Left lobe of liver (tissue), 2 donors: ENCODE measurements around the gene PHLDA3. TPM values are rescaled to one million over a fixed set of nuclear protein-coding genes. Genes with fewer than 3 reads are reported as not detected.

Source experiments
- ATAC-seq: fragments of 200-7000 bp; cut with Tn5 transposase; one replicate; pipeline ENCODE4 v1.9.1; 2020; ENCODE audit warnings: mild to moderate bottlenecking, moderate library complexity
- DNase-seq: peaks from one replicate; pipeline ENCODE4 v3.0.0-alpha.2; 2020; ENCODE audit warnings: low spot score
- total RNA-seq: library from RNA; stranded (reverse); gene quantifications from one replicate; pipeline ENCODE4 v1.2.1, GENCODE V29; 2021
- donor health status: DM: no; HTN: no; CAD: no; lungs with moderate emphysema.
- donor health status: DM: no; HTN: yes; CAD: no.

Gene PHLDA3
- total RNA-seq, 1 donor from 2014 or later, result 1.8 TPM

- DNase-seq (no peak), ATAC-seq (peak; percentile 49)
Observed at GRCh38 chr1:201468501-201468843, 516 bp downstream of the PHLDA3 start.

- DNase-seq (no peak), ATAC-seq (no peak)
Observed at GRCh38 chr1:201466492-201466891, 2.5 kb downstream of the PHLDA3 start.

- DNase-seq, result no peak
Observed at GRCh38 chr1:201465698-201466290, 3.2 kb downstream of the PHLDA3 start.

GRCh38 chr1:201463071-201463552, 5.9 kb downstream of the PHLDA3 start:
- ATAC-seq (peak; percentile 25), DNase-seq (no peak)

More at GRCh38 chr1:201465698-201466290, 3.2 kb downstream of the PHLDA3 start:
- no peak for ATAC-seq

GRCh38 chr1:201461645-201462441, 7.1 kb downstream of the PHLDA3 start:
- ATAC-seq, result no peak
- no peak for DNase-seq

GRCh38 chr1:201460814-201461644, 8.0 kb downstream of the PHLDA3 start:
- DNase-seq, result no peak
- ATAC-seq, result no peak

- no peak for ATAC-seq
- DNase-seq, result no peak
Observed at GRCh38 chr1:201459775-201460174, 9.2 kb downstream of the PHLDA3 start.

- ATAC-seq (no peak), DNase-seq (no peak)
Observed at GRCh38 chr1:201459052-201459451, 9.9 kb downstream of the PHLDA3 start.

GRCh38 chr1:201457508-201457960, 11.5 kb downstream of the PHLDA3 start:
- ATAC-seq, result no peak
- no peak for DNase-seq

GRCh38 chr1:201456499-201457309, 12.3 kb downstream of the PHLDA3 start:
- DNase-seq, result no peak
- peak; percentile 45 for ATAC-seq

- DNase-seq (no peak), ATAC-seq (no peak)
Observed at GRCh38 chr1:201455098-201455497, 13.9 kb downstream of the PHLDA3 start.

GRCh38 chr1:201454608-201455007, 14.4 kb downstream of the PHLDA3 start:
- DNase-seq, result no peak
- no peak for ATAC-seq

- DNase-seq, result no peak
Observed at GRCh38 chr1:201452866-201453265, 16.1 kb downstream of the PHLDA3 start.

GRCh38 chr1:201450721-201451291, 18.2 kb downstream of the PHLDA3 start:
- no peak for DNase-seq
- peak; percentile 30 for ATAC-seq

More at GRCh38 chr1:201452866-201453265, 16.1 kb downstream of the PHLDA3 start:
- ATAC-seq, result no peak

- ATAC-seq (no peak), DNase-seq (no peak)
Observed at GRCh38 chr1:201448990-201449389, 20.0 kb downstream of the PHLDA3 start.

- DNase-seq, result peak; percentile 62
- peak; percentile 96 for ATAC-seq
Observed at GRCh38 chr1:201447903-201448871, 20.8 kb downstream of the PHLDA3 start.

GRCh38 chr1:201445310-201445709, 23.7 kb downstream of the PHLDA3 start:
- no peak for ATAC-seq

GRCh38 chr1:201444792-201445191, 24.2 kb downstream of the PHLDA3 start:
- ATAC-seq (no peak), DNase-seq (no peak)

More at GRCh38 chr1:201445310-201445709, 23.7 kb downstream of the PHLDA3 start:
- no peak for DNase-seq

- ATAC-seq, result no peak
- DNase-seq, result no peak
Observed at GRCh38 chr1:201443747-201444146, 25.2 kb downstream of the PHLDA3 start.
